SU-DHL-6 (cell line): ENCODE data around the gene PDE4B.

Experiments
- H2AFZ ChIP-seq: fragments of 200-600 bp; sonication (generic); 2 replicates; pipeline ENCODE4 v1.6.1; 2014; ENCODE audit warnings: low read depth, mild to moderate bottlenecking, moderate library complexity, mixed read lengths, antibody characterized with exemption, low read length; ENCODE audit not compliant: severe bottlenecking
- H3F3A ChIP-seq: fragments of 200-600 bp; shearing (Covaris generic); 2 replicates; pipeline ENCODE4 v1.6.0; 2016; ENCODE audit warnings: antibody characterized with exemption, mild to moderate bottlenecking; ENCODE audit not compliant: insufficient read depth
- H3K27ac ChIP-seq: fragments of 200-600 bp; sonication (generic); 2 replicates; pipeline ENCODE4 v1.5.1; 2016; ENCODE audit warnings: low read depth, mild to moderate bottlenecking, low read length, moderate library complexity, mixed read lengths
- H3K27me3 ChIP-seq: fragments of 200-600 bp; sonication (generic), shearing (Covaris generic); 2 replicates; pipeline ENCODE4 v1.6.0; 2014; ENCODE audit warnings: mild to moderate bottlenecking, low read length
- H3K36me3 ChIP-seq: fragments of 200-600 bp; sonication (generic); 2 replicates; pipeline ENCODE4 v1.6.1; 2014; ENCODE audit warnings: mild to moderate bottlenecking, low read length, mixed read lengths
- H3K4me2 ChIP-seq: fragments of 300-600, 200-600 bp; shearing (Covaris generic), sonication (generic); 2 replicates; pipeline ENCODE4 v1.6.0; 2014; ENCODE audit warnings: low read length, low read depth, mild to moderate bottlenecking; ENCODE audit not compliant: poor library complexity, severe bottlenecking
- H3K4me3 ChIP-seq: fragments of 200-600 bp; sonication (generic); 2 replicates; pipeline ENCODE4 v1.5.1; 2014; ENCODE audit warnings: antibody characterized with exemption, low read length, mild to moderate bottlenecking, mixed read lengths; ENCODE audit not compliant: insufficient read depth, poor library complexity, severe bottlenecking
- H3K79me2 ChIP-seq: fragments of 200-600 bp; sonication (generic); 2 replicates; pipeline ENCODE4 v1.6.1; 2014; ENCODE audit warnings: mild to moderate bottlenecking, low read length, moderate library complexity; ENCODE audit not compliant: insufficient read depth
- H3K9ac ChIP-seq: fragments of 200-600 bp; sonication (generic); 2 replicates; pipeline ENCODE4 v1.7.0; 2014; ENCODE audit warnings: mild to moderate bottlenecking, low read length
- H3K9me2 ChIP-seq: fragments of 200-600 bp; sonication (generic); replicated peaks from 2 replicates; pipeline ENCODE4 v1.6.1; 2014; ENCODE audit warnings: low read length; ENCODE audit not compliant: insufficient read depth
- H3K9me3 ChIP-seq: fragments of 200-600 bp; sonication (generic); 2 replicates; pipeline ENCODE4 v1.6.1; 2014; ENCODE audit warnings: low read length, mixed read lengths; ENCODE audit not compliant: insufficient read depth
- H4K20me1 ChIP-seq: fragments of 200-600 bp; sonication (generic); 2 replicates; pipeline ENCODE4 v1.6.1; 2014; ENCODE audit warnings: low read depth, mild to moderate bottlenecking, antibody characterized with exemption, low read length, moderate library complexity, mixed read lengths
- CTCF ChIP-seq: fragments of 200-600 bp; sonication (generic); IDR thresholded peaks from one replicate; pipeline ENCODE4 v1.5.1; 2017; ENCODE audit warnings: antibody characterized with exemption, mild to moderate bottlenecking, low read length, moderate library complexity; ENCODE audit not compliant: insufficient read depth, poor library complexity, severe bottlenecking
- EZH2phosphoT487 ChIP-seq: fragments of 200-600 bp; sonication (generic), shearing (Covaris generic); conservative IDR thresholded peaks from 2 replicates; pipeline ENCODE4 v1.6.1; 2018; ENCODE audit warnings: mild to moderate bottlenecking, antibody characterized with exemption, low read length, moderate library complexity, mixed read lengths

PDE4B gene

GRCh38 chr1:66365635-66366034 is 572.9 kb downstream of the PDE4B start:
- no peaks in the 10 kb centered on the region for H3K79me2 ChIP-seq

GRCh38 chr1:66366634-66367033 is 573.9 kb downstream of the PDE4B start:
- no peak for TF ChIP-seq CTCF
- no peak for TF ChIP-seq EZH2phosphoT487
- Histone ChIP-seq H3K36me3 (no peaks in the 10 kb centered on the region), H3K4me2 (no peak overlapping the region)

More at GRCh38 chr1:66365635-66366034, 572.9 kb downstream of the PDE4B start:
- H3K9ac ChIP-seq: no peak overlapping the region
- no peaks in the 10 kb centered on the region for H3K36me3 ChIP-seq
- H3K27ac ChIP-seq: no peak overlapping the region
- no peaks in the 10 kb centered on the region for H3F3A ChIP-seq
- H3K4me3 ChIP-seq: no peak overlapping the region
- no peaks in the 10 kb centered on the region for H3K9me2 ChIP-seq
- TF ChIP-seq CTCF (no peak), EZH2phosphoT487 (no peak)
- no peaks in the 10 kb centered on the region for H3K27me3 ChIP-seq
- no peak overlapping the region for H2AFZ ChIP-seq
- H3K4me2 ChIP-seq: no peak overlapping the region
- H4K20me1 ChIP-seq: no peaks in the 10 kb centered on the region
- no peaks in the 10 kb centered on the region for H3K9me3 ChIP-seq

GRCh38 chr1:66367369-66367768 is 574.7 kb downstream of the PDE4B start:
- Histone ChIP-seq H3K9ac (no peak overlapping the region), H3K27ac (no peak overlapping the region), H3K27me3 (no peaks in the 10 kb centered on the region), H3K9me3 (no peaks in the 10 kb centered on the region), H4K20me1 (no peaks in the 10 kb centered on the region), H3K9me2 (no peaks in the 10 kb centered on the region), H2AFZ (no peak overlapping the region), H3K79me2 (no peaks in the 10 kb centered on the region), H3K36me3 (no peaks in the 10 kb centered on the region), H3K4me3 (no peak overlapping the region), H3F3A (no peaks in the 10 kb centered on the region), H3K4me2 (no peak overlapping the region)
- TF ChIP-seq CTCF (no peak), EZH2phosphoT487 (no peak)

More at GRCh38 chr1:66366634-66367033, 573.9 kb downstream of the PDE4B start:
- Histone ChIP-seq H2AFZ (no peak overlapping the region), H3K4me3 (no peak overlapping the region), H3K79me2 (no peaks in the 10 kb centered on the region), H3K9me3 (no peaks in the 10 kb centered on the region), H3K27ac (no peak overlapping the region), H4K20me1 (no peaks in the 10 kb centered on the region), H3K9ac (no peak overlapping the region), H3K9me2 (no peaks in the 10 kb centered on the region), H3F3A (no peaks in the 10 kb centered on the region), H3K27me3 (no peaks in the 10 kb centered on the region)
